IMR-90 (cell line): Measurements from ENCODE around the gene GPR62. TPM values are rescaled to one million over a fixed set of nuclear protein-coding genes. Genes with fewer than 3 reads are reported as not detected.

Experiments
- ATAC-seq: fragments of 200-7000 bp; cut with Tn5 transposase; 2 replicates; pipeline ENCODE4 v1.9.1; 2020; ENCODE audit warnings: low read depth, mild to moderate bottlenecking, moderate library complexity
- BruUV-seq: library from RNA; stranded (reverse); fragments of 400-500 nt; replicated peaks from 2 replicates; lab custom pipeline; 2021; lab: Mats Ljungman, UMichigan
- CTCF ChIA-PET: fragments of 300-600 bp; formaldehyde crosslinking; extraction: SDS; loops from one replicate; lab custom pipeline; 2021; ENCODE audit warnings: antibody characterized with exemption; lab: Yijun Ruan, JAX
- POLR2A ChIA-PET: fragments of 300-600 bp; sonication (Branson Sonifier 250); formaldehyde crosslinking; loops from one replicate; lab custom pipeline; 2022; ENCODE audit warnings: antibody characterized with exemption; ENCODE audit not compliant: unreplicated experiment; lab: Charles Lee
- DNase-seq: peaks from one replicate; pipeline ENCODE4 v3.0.0; 2013
- H2AFZ ChIP-seq: replicated peaks from 2 replicates; pipeline ENCODE3; 2013; ENCODE audit warnings: low read length, mild to moderate bottlenecking; ENCODE audit not compliant: poor library complexity
- H2AK5ac ChIP-seq: 2 replicates; pipeline ENCODE4 v1.6.1; 2013; ENCODE audit warnings: low read depth, low read length, inconsistent platforms
- H2AK9ac ChIP-seq: replicated peaks from 2 replicates; pipeline ENCODE3; 2013; ENCODE audit warnings: mild to moderate bottlenecking, low read depth, low read length, moderate library complexity; ENCODE audit not compliant: poor library complexity
- H2BK120ac ChIP-seq: 2 replicates; pipeline ENCODE4 v1.6.1; 2013; ENCODE audit warnings: low read depth, low read length, inconsistent platforms
- H2BK15ac ChIP-seq: 3 replicates; pipeline ENCODE4 v1.6.1; 2013; ENCODE audit warnings: low read depth, low read length, inconsistent platforms
- H2BK20ac ChIP-seq: 2 replicates; pipeline ENCODE4 v1.6.1; 2013; ENCODE audit warnings: low read depth, mild to moderate bottlenecking, inconsistent platforms, low read length, moderate library complexity
- H2BK5ac ChIP-seq: 2 replicates; pipeline ENCODE4 v1.6.1; 2013; ENCODE audit warnings: mild to moderate bottlenecking, low read depth, low read length, inconsistent platforms; ENCODE audit not compliant: poor library complexity, severe bottlenecking
- H3K14ac ChIP-seq: replicated peaks from 2 replicates; pipeline ENCODE4 v1.6.1; 2013; ENCODE audit warnings: low read depth, low read length, inconsistent platforms
- H3K18ac ChIP-seq: 2 replicates; pipeline ENCODE4 v1.6.1; 2013; ENCODE audit warnings: low read depth, low read length, control low read depth
- H3K23ac ChIP-seq: 2 replicates; pipeline ENCODE4 v1.6.1; 2013; ENCODE audit warnings: low read depth, low read length, inconsistent platforms
- H3K27ac ChIP-seq: 2 replicates; pipeline ENCODE4 v1.5.1; 2013; ENCODE audit warnings: mild to moderate bottlenecking, control low read depth, low read length; ENCODE audit not compliant: insufficient read depth
- H3K27me3 ChIP-seq: 2 replicates; pipeline ENCODE4 v1.6.1; 2013; ENCODE audit warnings: low read length; ENCODE audit not compliant: control insufficient read depth, insufficient read depth
- H3K36me3 ChIP-seq: 2 replicates; pipeline ENCODE4 v1.6.1; 2013; ENCODE audit warnings: low read length, mixed read lengths; ENCODE audit not compliant: control insufficient read depth, insufficient read depth
- H3K4ac ChIP-seq: 2 replicates; pipeline ENCODE4 v1.6.1; 2013; ENCODE audit warnings: low read depth, low read length, inconsistent platforms
- H3K4me1 ChIP-seq: 2 replicates; pipeline ENCODE4 v1.6.1; 2013; ENCODE audit warnings: low read length, mixed read lengths; ENCODE audit not compliant: control insufficient read depth, insufficient read depth
- H3K4me2 ChIP-seq: 2 replicates; pipeline ENCODE4 v1.6.1; 2013; ENCODE audit warnings: low read depth, mild to moderate bottlenecking, control low read depth, low read length, moderate library complexity
- H3K4me3 ChIP-seq: 2 replicates; pipeline ENCODE4 v1.5.1; 2013; ENCODE audit warnings: low read depth, mild to moderate bottlenecking, control low read depth, low read length, moderate library complexity; ENCODE audit not compliant: insufficient read depth
- H3K56ac ChIP-seq: 2 replicates; pipeline ENCODE4 v1.6.1; 2013; ENCODE audit warnings: low read length, inconsistent platforms; ENCODE audit not compliant: insufficient read depth; ENCODE audit errors: extremely low read depth
- H3K79me1 ChIP-seq, 2 experiments: 2 replicates each; pipeline ENCODE4 v1.6.1; 2013; ENCODE audit warnings: low read length in 2 of 2, inconsistent platforms in 1 of 2, low read depth in 1 of 2
- H3K9ac ChIP-seq: 2 replicates; pipeline ENCODE4 v1.6.1; 2013; ENCODE audit warnings: low read depth, low read length, control low read depth
- H3K9me1 ChIP-seq: 2 replicates; pipeline ENCODE4 v1.6.1; 2013; ENCODE audit warnings: low read length, inconsistent platforms; ENCODE audit not compliant: insufficient read depth
- H3K9me3 ChIP-seq: 2 replicates; pipeline ENCODE4 v1.6.1; 2013; ENCODE audit warnings: low read length; ENCODE audit not compliant: control insufficient read depth, insufficient read depth
- H4K20me1 ChIP-seq: 2 replicates; pipeline ENCODE4 v1.6.1; 2013; ENCODE audit warnings: low read length, inconsistent platforms; ENCODE audit not compliant: insufficient read depth
- H4K5ac ChIP-seq: 2 replicates; pipeline ENCODE4 v1.6.1; 2013; ENCODE audit warnings: mild to moderate bottlenecking, low read depth, low read length, control low read depth
- H4K8ac ChIP-seq, 2 experiments: 2 replicates each; pipeline ENCODE4 v1.6.1; 2013; ENCODE audit warnings: low read depth in 2 of 2, low read length in 2 of 2, control low read depth in 1 of 2, inconsistent platforms in 1 of 2
- H4K91ac ChIP-seq: 2 replicates; pipeline ENCODE4 v1.6.1; 2013; ENCODE audit warnings: low read depth, low read length, inconsistent platforms; ENCODE audit not compliant: insufficient read depth
- BHLHE40 ChIP-seq: fragments of 150-350 bp; IDR thresholded peaks from 2 replicates; pipeline ENCODE4 v1.6.1; 2016; ENCODE audit warnings: mild to moderate bottlenecking, low read depth, low read length
- CHD1 ChIP-seq: IDR thresholded peaks from 2 replicates; pipeline ENCODE4 v1.6.1; 2012; ENCODE audit warnings: low read depth, low read length, improper control_type of control experiment
- CTCF ChIP-seq: conservative IDR thresholded peaks from 2 replicates; pipeline ENCODE4 v1.5.1; 2012; ENCODE audit warnings: mild to moderate bottlenecking, low read depth, low read length, improper control_type of control experiment
- FOS ChIP-seq: fragments of 150-350 bp; IDR thresholded peaks from 2 replicates; pipeline ENCODE4 v1.6.1; 2016; ENCODE audit warnings: low read depth, low read length
- MAZ ChIP-seq: IDR thresholded peaks from 2 replicates; pipeline ENCODE4 v1.6.1; 2012; ENCODE audit warnings: low read depth, mild to moderate bottlenecking, low read length, improper control_type of control experiment, moderate library complexity, borderline replicate concordance
- MXI1 ChIP-seq: IDR thresholded peaks from 2 replicates; pipeline ENCODE4 v1.6.1; 2012; ENCODE audit warnings: low read depth, mild to moderate bottlenecking, low read length, moderate library complexity, borderline replicate concordance
- POLR2A ChIP-seq: IDR thresholded peaks from 2 replicates; pipeline ENCODE4 v1.6.1; 2012; ENCODE audit warnings: mild to moderate bottlenecking, low read depth, low read length
- RAD21 ChIP-seq: IDR thresholded peaks from 2 replicates; pipeline ENCODE4 v1.6.1; 2012; ENCODE audit warnings: low read length, improper control_type of control experiment
- RFX5 ChIP-seq: IDR thresholded peaks from 2 replicates; pipeline ENCODE4 v1.8.0; 2012; ENCODE audit warnings: low read depth, mild to moderate bottlenecking, low read length, moderate library complexity
- SMC3 ChIP-seq: fragments of 150-350 bp; IDR thresholded peaks from 2 replicates; pipeline ENCODE4 v1.6.1; 2016; ENCODE audit warnings: low read depth, mild to moderate bottlenecking, antibody characterized with exemption, low read length, moderate library complexity
- USF2 ChIP-seq: fragments of 150-350 bp; IDR thresholded peaks from 2 replicates; pipeline ENCODE4 v1.6.1; 2017; ENCODE audit warnings: mild to moderate bottlenecking, antibody characterized with exemption, low read length, low read depth
- WGBS, 2 experiments: methylation state at CpG; one replicate each; pipeline versions ENCODE4 v1.1.5 to v1.1.7; 2013; ENCODE audit warnings: missing lambda C conversion rate in 2 of 2; ENCODE audit not compliant: insufficient read length in 1 of 2; ENCODE audit errors: extremely low coverage in 2 of 2; 5-methylcytosine and 5-hydroxymethylcytosine counted together
- dilution Hi-C: fragments of 300-500 bp; cut with HindIII; formaldehyde crosslinking; loops from one replicate; pipeline ENCODE4 v1.14.3; 2018; ENCODE audit warnings: low sequenced_read_pairs; ENCODE audit not compliant: unreplicated experiment
- in situ Hi-C: fragments of 300-500 bp; cut with MboI; formaldehyde crosslinking; loops from 3 replicates; pipeline ENCODE4 v1.14.3; 2019; ENCODE audit warnings: low sequenced_read_pairs, inconsistent platforms, mixed read lengths
- intact Hi-C: fragments of 100-400 bp; cut with micrococcal nuclease; formaldehyde crosslinking; loops from 2 replicates; pipeline ENCODE4 v1.10.0; 2022
- polyA plus RNA-seq, 3 experiments: library from polyadenylated mRNA; depleted of rRNA; stranded (reverse); fragments of >200 nt; gene quantifications; 2 replicates each; pipeline ENCODE4 v1.2.3, GENCODE V29; 2012; ENCODE audit warnings: low replicate concordance in 1 of 3
- total RNA-seq: library from RNA; depleted of rRNA; stranded (reverse); fragments of >200 nt; gene quantifications from 2 replicates; pipeline ENCODE4 v1.2.3, GENCODE V29; 2012
- TF ChIP-seq, protein P1 (sequence below): fragments of 150-350 bp; IDR thresholded peaks from 2 replicates; pipeline ENCODE4 v1.6.1; 2016; ENCODE audit warnings: low read depth, mild to moderate bottlenecking, low read length, moderate library complexity, borderline replicate concordance

The GPR62 gene
- total and polyA plus RNA-seq, 2 of the 4 experiments (the other 2 are of a cell fraction), result under 0.01 TPM; not detected in 1

GRCh38 chr3:51942603-51943450 is 12.4 kb upstream of the GPR62 start:
- H4K5ac ChIP-seq, result peak overlapping the region; percentile 98
- peak overlapping the region; percentile 90 for H4K91ac ChIP-seq
- peak; percentile 16 for ATAC-seq
- peaks cover 18 to 41% of the 10 kb centered on the region in 2 experiments; a peak in 3 of 4 replicates for H3K79me1 ChIP-seq
- peak overlapping the region; percentile 37; the same call in 1 of the 2 replicates for H3K56ac ChIP-seq
- H2BK15ac ChIP-seq, result peak overlapping the region; percentile 64; the same call in 1 of the 3 replicates
- peak overlapping the region; percentile 92 for H3K14ac ChIP-seq
- H3K18ac ChIP-seq, result peak overlapping the region; percentile 61
- in situ Hi-C loops (loop anchor here (25.0 kb wide), 1 partner anchor 556 kb away; the partner anchor contains the start of genes MANF and RBM15B), dilution Hi-C loops (no loop called here), intact Hi-C loops (loop anchor here (1.0 to 5.0 kb wide), 8 partner anchors 31 to 254 kb away; partner anchors contain the start of genes ABHD14B, ACY1, DUSP7 and RPL29)
- peak overlapping the region; percentile 58 for H2BK120ac ChIP-seq
- BruUV-seq, result no TSS peak
- peaks cover 13% of the 10 kb centered on the region for H3K4me1 ChIP-seq
- WGBS, 2 experiments, result 76% methylated on average over 4 of the region's 17 CpGs; no CpG with 5 or more reads in 1 of the 2 experiments
- H3K9me3 ChIP-seq, result no peaks in the 10 kb centered on the region
- H4K8ac ChIP-seq, result peak overlapping the region; percentile 97
- H2BK5ac ChIP-seq, result peak overlapping the region; percentile 79
- 0 out of 2 replicates have a peak overlapping the region, but pooled peaks have one; percentile 11 for H2BK20ac ChIP-seq
- peak overlapping the region; percentile 79 for H3K27ac ChIP-seq
- peaks cover 12% of the 10 kb centered on the region for H3K9me1 ChIP-seq
- H4K20me1 ChIP-seq, result peaks cover 9% of the 10 kb centered on the region
- H2AK5ac ChIP-seq, result peak overlapping the region; percentile 97
- H3K4ac ChIP-seq, result peak overlapping the region; percentile 91
- peak overlapping the region; percentile 94 for H2AFZ ChIP-seq
- peak; percentile 52 for DNase-seq
- ChIA-PET CTCF (interaction anchor here (0.6 to 1.2 kb wide), 3 partner anchors 31 to 1327 kb away, joined by 3 to 10 read pairs (median 3); partner anchors contain the start of gene ABHD14B), POLR2A (interaction anchor here (0.6 to 0.7 kb wide), 2 partner anchors 52 to 55 kb away, joined by 3 to 4 read pairs; no protein-coding TSS in a partner anchor)
- peak overlapping the region; percentile 57 for H3K4me2 ChIP-seq
- peak overlapping the region; percentile 43; the same call in 1 of the 2 replicates for H3K23ac ChIP-seq
- H3K27me3 ChIP-seq, result no peaks in the 10 kb centered on the region
- peaks cover 6% of the 10 kb centered on the region for H3K36me3 ChIP-seq
- H3K9ac ChIP-seq, result peak overlapping the region; percentile 66
- peak overlapping the region; percentile 32 for H3K4me3 ChIP-seq
- H2AK9ac ChIP-seq, result peak overlapping the region; percentile 95
- TF ChIP-seq CHD1 (no peak), BHLHE40 (no peak), FOS (no peak), RAD21 (no peak), USF2 (no peak), SMC3 (no peak), CTCF (no peak), MAZ (no peak), RFX5 (no peak), POLR2A (no peak), MXI1 (no peak)
- TF ChIP-seq, protein P1, sequence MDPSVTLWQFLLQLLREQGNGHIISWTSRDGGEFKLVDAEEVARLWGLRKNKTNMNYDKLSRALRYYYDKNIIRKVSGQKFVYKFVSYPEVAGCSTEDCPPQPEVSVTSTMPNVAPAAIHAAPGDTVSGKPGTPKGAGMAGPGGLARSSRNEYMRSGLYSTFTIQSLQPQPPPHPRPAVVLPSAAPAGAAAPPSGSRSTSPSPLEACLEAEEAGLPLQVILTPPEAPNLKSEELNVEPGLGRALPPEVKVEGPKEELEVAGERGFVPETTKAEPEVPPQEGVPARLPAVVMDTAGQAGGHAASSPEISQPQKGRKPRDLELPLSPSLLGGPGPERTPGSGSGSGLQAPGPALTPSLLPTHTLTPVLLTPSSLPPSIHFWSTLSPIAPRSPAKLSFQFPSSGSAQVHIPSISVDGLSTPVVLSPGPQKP, result no peak
